GM23338 (cell line): ENCODE measurements around the gene CACNA1C. TPM values are rescaled to one million over a fixed set of nuclear protein-coding genes. Genes with fewer than 3 reads are reported as not detected.

Source experiments
- ATAC-seq: fragments of 200-7000 bp; cut with Tn5 transposase; 3 replicates; pipeline ENCODE4 v1.9.1; 2020
- DNase-seq: peaks from one replicate; pipeline ENCODE4 v3.0.0-alpha.2; 2015; ENCODE audit warnings: low spot score
- H2AFZ ChIP-seq: fragments of 200-600 bp; sonication (generic); 2 replicates; pipeline ENCODE4 v1.8.0; 2016; ENCODE audit warnings: antibody characterized with exemption, mild to moderate bottlenecking, moderate library complexity
- H3F3A ChIP-seq: fragments of 200-600 bp; sonication (generic); replicated peaks from 2 replicates; pipeline ENCODE4 v1.8.0; 2017; ENCODE audit warnings: antibody characterized with exemption, mixed run types, low read depth
- H3K27ac ChIP-seq: fragments of 200-600 bp; sonication (generic); 2 replicates; pipeline ENCODE4 v1.6.1; 2016; ENCODE audit warnings: low read depth
- H3K27me3 ChIP-seq: fragments of 200-600 bp; sonication (generic); 2 replicates; pipeline ENCODE4 v1.8.0; 2016; ENCODE audit warnings: mild to moderate bottlenecking, mixed run types, moderate library complexity; ENCODE audit not compliant: insufficient read depth
- H3K36me3 ChIP-seq: fragments of 200-600 bp; sonication (generic); 2 replicates; pipeline ENCODE4 v1.8.0; 2016; ENCODE audit warnings: mild to moderate bottlenecking; ENCODE audit not compliant: insufficient read depth
- H3K4me1 ChIP-seq: fragments of 200-600 bp; sonication (generic); 2 replicates; pipeline ENCODE4 v1.8.0; 2016; ENCODE audit warnings: mild to moderate bottlenecking, moderate library complexity; ENCODE audit not compliant: insufficient read depth
- H3K4me2 ChIP-seq: fragments of 200-600 bp; sonication (generic); 2 replicates; pipeline ENCODE4 v1.7.1; 2017; ENCODE audit warnings: mixed run types
- H3K4me3 ChIP-seq: fragments of 200-600 bp; sonication (generic); 2 replicates; pipeline ENCODE4 v1.6.1; 2016; ENCODE audit warnings: mixed run types
- H3K79me2 ChIP-seq: fragments of 200-600 bp; sonication (generic); replicated peaks from 2 replicates; pipeline ENCODE4 v1.8.0; 2017; ENCODE audit warnings: mild to moderate bottlenecking; ENCODE audit not compliant: insufficient read depth
- H3K9me2 ChIP-seq: fragments of 200-600 bp; sonication (generic); 2 replicates; pipeline ENCODE4 v1.8.0; 2017; ENCODE audit not compliant: insufficient read depth
- H4K20me1 ChIP-seq: fragments of 200-600 bp; sonication (generic); replicated peaks from 2 replicates; pipeline ENCODE4 v1.8.0; 2017; ENCODE audit warnings: mild to moderate bottlenecking; ENCODE audit not compliant: insufficient read depth
- H3K27ac Mint-ChIP-seq: 2 replicates; pipeline ENCODE4 v1.8.0; 2020; ENCODE audit warnings: inconsistent platforms, mild to moderate bottlenecking, moderate library complexity, mixed read lengths
- H3K27me3 Mint-ChIP-seq: 3 replicates; pipeline ENCODE4 v1.8.0; 2022; ENCODE audit warnings: low read depth, mild to moderate bottlenecking, moderate library complexity, mixed read lengths, inconsistent platforms; ENCODE audit not compliant: insufficient read depth, poor library complexity
- H3K36me3 Mint-ChIP-seq: 3 replicates; pipeline ENCODE4 v1.8.0; 2021; ENCODE audit warnings: low read depth, mild to moderate bottlenecking, inconsistent platforms, moderate library complexity, mixed read lengths
- H3K4me1 Mint-ChIP-seq: 3 replicates; pipeline ENCODE4 v1.8.0; 2020; ENCODE audit warnings: mild to moderate bottlenecking, inconsistent platforms, mixed read lengths
- H3K4me3 Mint-ChIP-seq: 3 replicates; pipeline ENCODE4 v1.8.0; 2021; ENCODE audit warnings: moderate library complexity, mild to moderate bottlenecking, inconsistent platforms, mixed read lengths
- H3K9me3 Mint-ChIP-seq: 3 replicates; pipeline ENCODE4 v1.8.0; 2020; ENCODE audit warnings: moderate library complexity, mild to moderate bottlenecking, inconsistent platforms, mixed read lengths
- CREB1 ChIP-seq: fragments of 250-450 bp; sonication (Bioruptor Pico); IDR thresholded peaks from 2 replicates; pipeline ENCODE4 v1.5.0; 2020; ENCODE audit warnings: low read depth, mild to moderate bottlenecking, moderate library complexity
- EZH2 ChIP-seq: fragments of 200-600 bp; sonication (generic); IDR thresholded peaks from one replicate; pipeline ENCODE4 v1.8.0; 2017; ENCODE audit warnings: antibody characterized with exemption, mild to moderate bottlenecking, low read depth; ENCODE audit not compliant: unreplicated experiment
- JUNB ChIP-seq: IDR thresholded peaks from one replicate; pipeline ENCODE4 v1.6.1; 2016; ENCODE audit warnings: antibody characterized with exemption; ENCODE audit not compliant: unreplicated experiment
- POLR2AphosphoS5 ChIP-seq: IDR thresholded peaks from 2 replicates; pipeline ENCODE4 v1.6.1; 2016; ENCODE audit warnings: antibody characterized with exemption, low read depth
- ZNF114 ChIP-seq: fragments of 250-450 bp; sonication (Bioruptor Pico); IDR thresholded peaks from 2 replicates; pipeline ENCODE4 v1.5.0; 2020; ENCODE audit warnings: mild to moderate bottlenecking, moderate library complexity
- ZNF331 ChIP-seq: fragments of 250-450 bp; sonication (Bioruptor Pico); IDR thresholded peaks from 2 replicates; pipeline ENCODE4 v1.5.0; 2020; ENCODE audit warnings: low read depth, mild to moderate bottlenecking, moderate library complexity
- polyA plus RNA-seq: library from polyadenylated mRNA; unstranded; fragments of >200 nt; fragmentation: Nextera tagmentation; extraction: Ambion mirVana; gene quantifications from 2 replicates; pipeline ENCODE4 v1.2.1, GENCODE V29; 2016
- total RNA-seq: library from RNA; depleted of rRNA; stranded (reverse); fragments of >200 nt; shearing (Covaris generic); gene quantifications from 2 replicates; pipeline ENCODE4 v1.2.3, GENCODE V29; 2014
- TF ChIP-seq, protein P1 (sequence below): fragments of 250-450 bp; sonication (Bioruptor Pico); IDR thresholded peaks from 2 replicates; pipeline ENCODE4 v1.5.0; 2020; ENCODE audit warnings: mild to moderate bottlenecking, moderate library complexity

Gene CACNA1C
- total and polyA plus RNA-seq, 2 experiments from 2014 or later, result 0.78 to 2.1 TPM

GRCh38 chr12:2097617-2098016 is 44.8 kb downstream of the CACNA1C start (continued):
- TF ChIP-seq, protein P1, sequence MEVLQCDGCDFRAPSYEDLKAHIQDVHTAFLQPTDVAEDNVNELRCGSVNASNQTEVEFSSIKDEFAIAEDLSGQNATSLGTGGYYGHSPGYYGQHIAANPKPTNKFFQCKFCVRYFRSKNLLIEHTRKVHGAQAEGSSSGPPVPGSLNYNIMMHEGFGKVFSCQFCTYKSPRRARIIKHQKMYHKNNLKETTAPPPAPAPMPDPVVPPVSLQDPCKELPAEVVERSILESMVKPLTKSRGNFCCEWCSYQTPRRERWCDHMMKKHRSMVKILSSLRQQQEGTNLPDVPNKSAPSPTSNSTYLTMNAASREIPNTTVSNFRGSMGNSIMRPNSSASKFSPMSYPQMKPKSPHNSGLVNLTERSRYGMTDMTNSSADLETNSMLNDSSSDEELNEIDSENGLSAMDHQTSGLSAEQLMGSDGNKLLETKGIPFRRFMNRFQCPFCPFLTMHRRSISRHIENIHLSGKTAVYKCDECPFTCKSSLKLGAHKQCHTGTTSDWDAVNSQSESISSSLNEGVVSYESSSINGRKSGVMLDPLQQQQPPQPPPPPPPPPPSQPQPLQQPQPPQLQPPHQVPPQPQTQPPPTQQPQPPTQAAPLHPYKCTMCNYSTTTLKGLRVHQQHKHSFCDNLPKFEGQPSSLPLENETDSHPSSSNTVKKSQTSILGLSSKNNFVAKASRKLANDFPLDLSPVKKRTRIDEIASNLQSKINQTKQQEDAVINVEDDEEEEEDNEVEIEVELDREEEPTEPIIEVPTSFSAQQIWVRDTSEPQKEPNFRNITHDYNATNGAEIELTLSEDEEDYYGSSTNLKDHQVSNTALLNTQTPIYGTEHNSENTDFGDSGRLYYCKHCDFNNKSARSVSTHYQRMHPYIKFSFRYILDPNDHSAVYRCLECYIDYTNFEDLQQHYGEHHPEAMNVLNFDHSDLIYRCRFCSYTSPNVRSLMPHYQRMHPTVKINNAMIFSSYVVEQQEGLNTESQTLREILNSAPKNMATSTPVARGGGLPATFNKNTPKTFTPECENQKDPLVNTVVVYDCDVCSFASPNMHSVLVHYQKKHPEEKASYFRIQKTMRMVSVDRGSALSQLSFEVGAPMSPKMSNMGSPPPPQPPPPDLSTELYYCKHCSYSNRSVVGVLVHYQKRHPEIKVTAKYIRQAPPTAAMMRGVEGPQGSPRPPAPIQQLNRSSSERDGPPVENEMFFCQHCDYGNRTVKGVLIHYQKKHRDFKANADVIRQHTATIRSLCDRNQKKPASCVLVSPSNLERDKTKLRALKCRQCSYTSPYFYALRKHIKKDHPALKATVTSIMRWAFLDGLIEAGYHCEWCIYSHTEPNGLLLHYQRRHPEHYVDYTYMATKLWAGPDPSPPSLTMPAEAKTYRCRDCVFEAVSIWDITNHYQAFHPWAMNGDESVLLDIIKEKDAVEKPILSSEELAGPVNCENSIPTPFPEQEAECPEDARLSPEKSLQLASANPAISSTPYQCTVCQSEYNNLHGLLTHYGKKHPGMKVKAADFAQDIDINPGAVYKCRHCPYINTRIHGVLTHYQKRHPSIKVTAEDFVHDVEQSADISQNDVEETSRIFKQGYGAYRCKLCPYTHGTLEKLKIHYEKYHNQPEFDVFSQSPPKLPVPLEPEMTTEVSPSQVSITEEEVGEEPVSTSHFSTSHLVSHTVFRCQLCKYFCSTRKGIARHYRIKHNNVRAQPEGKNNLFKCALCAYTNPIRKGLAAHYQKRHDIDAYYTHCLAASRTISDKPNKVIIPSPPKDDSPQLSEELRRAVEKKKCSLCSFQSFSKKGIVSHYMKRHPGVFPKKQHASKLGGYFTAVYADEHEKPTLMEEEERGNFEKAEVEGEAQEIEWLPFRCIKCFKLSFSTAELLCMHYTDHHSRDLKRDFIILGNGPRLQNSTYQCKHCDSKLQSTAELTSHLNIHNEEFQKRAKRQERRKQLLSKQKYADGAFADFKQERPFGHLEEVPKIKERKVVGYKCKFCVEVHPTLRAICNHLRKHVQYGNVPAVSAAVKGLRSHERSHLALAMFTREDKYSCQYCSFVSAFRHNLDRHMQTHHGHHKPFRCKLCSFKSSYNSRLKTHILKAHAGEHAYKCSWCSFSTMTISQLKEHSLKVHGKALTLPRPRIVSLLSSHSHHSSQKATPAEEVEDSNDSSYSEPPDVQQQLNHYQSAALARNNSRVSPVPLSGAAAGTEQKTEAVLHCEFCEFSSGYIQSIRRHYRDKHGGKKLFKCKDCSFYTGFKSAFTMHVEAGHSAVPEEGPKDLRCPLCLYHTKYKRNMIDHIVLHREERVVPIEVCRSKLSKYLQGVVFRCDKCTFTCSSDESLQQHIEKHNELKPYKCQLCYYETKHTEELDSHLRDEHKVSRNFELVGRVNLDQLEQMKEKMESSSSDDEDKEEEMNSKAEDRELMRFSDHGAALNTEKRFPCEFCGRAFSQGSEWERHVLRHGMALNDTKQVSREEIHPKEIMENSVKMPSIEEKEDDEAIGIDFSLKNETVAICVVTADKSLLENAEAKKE (CRISPR knock-in tag), result no peak
- TF ChIP-seq ZNF331 (CRISPR knock-in tag), result no peak

- DNase-seq (no peak), ATAC-seq (no peak)
- H3K27me3 ChIP-seq, result no peaks in the 10 kb centered on the region
- Mint-ChIP-seq H3K4me3 (no peak overlapping the region), H3K36me3 (no peaks in the 10 kb centered on the region), H3K27ac (no peak overlapping the region), H3K27me3 (peaks cover 2% of the 10 kb centered on the region), H3K9me3 (no peaks in the 10 kb centered on the region), H3K4me1 (peaks cover 17% of the 10 kb centered on the region)
- no peak overlapping the region for H3K27ac ChIP-seq
- no peaks in the 10 kb centered on the region for H3K4me1 ChIP-seq
- no peaks in the 10 kb centered on the region; the same call in 1 of the 2 replicates for H3K9me2 ChIP-seq
- H3K4me3 ChIP-seq, result no peak overlapping the region
- TF ChIP-seq CREB1 (CRISPR knock-in tag) (no peak), ZNF331 (CRISPR knock-in tag) (no peak), ZNF114 (CRISPR knock-in tag) (no peak), EZH2 (no peak), JUNB (no peak), POLR2AphosphoS5 (no peak)
- no peaks in the 10 kb centered on the region for H3K36me3 ChIP-seq
- no peaks in the 10 kb centered on the region for H4K20me1 ChIP-seq
- H2AFZ ChIP-seq, result no peak overlapping the region
- H3K79me2 ChIP-seq, result no peaks in the 10 kb centered on the region
- H3F3A ChIP-seq, result no peaks in the 10 kb centered on the region
- no peak overlapping the region for H3K4me2 ChIP-seq
These were observed 46.1 kb downstream of the CACNA1C start for GRCh38 chr12:2098852-2099251.
